Kidney glomerular epithelial cell (primary cell): Measurements from ENCODE around the gene ZNF653.
"Not testable (repeated sequence)": the region's sequence is repeated elsewhere in the genome, so short reads cannot be mapped to it uniquely, and the experiment has no call there.

Experiments
- DNase-seq: peaks from one replicate; lab custom pipeline; 2025; lab: John Stamatoyannopoulos, UW

The ZNF653 gene

DNA sequence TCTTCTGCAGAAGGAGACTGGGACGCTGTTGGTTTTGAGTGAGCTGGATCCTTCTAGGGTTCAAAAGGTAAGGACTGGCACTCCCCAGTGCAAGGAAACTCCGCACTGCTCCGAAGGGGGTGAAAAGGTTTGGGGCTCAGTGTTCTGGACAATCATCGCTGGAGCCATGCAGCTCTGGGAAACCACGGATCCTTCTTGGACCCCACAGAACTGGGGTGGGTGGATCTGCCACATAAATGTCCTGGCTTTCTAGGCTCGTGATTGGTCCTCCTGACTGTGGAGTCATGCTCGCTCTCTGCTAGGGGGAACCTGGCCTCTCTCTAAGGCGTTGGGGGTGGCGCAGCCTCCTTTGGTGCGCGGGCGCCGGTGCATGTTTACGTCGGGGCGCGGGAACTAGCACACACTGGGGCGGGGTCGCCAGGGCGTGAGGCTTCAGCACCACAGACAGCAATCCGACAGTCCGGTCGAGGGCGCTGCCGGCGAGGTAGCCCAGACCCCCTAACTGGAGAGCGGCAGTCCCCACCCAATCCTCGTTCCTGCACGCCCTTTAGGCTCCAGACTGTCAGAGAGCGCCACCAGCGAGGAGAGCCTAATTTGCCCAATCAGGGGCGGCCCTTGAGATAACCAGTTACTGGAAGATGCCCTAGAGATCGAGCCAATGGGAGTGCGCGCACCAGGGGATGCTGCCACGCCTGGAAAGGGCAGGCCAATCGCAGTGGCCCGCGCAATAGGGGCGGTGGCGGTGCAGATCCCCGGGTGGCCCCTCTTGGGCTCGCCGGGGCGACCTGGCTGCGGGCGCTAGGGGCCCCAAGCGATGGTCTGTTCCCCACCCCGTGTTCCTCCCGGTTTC is 23.9 kb downstream of the ZNF653 start:
- DNase-seq = peak; percentile 60

DNA sequence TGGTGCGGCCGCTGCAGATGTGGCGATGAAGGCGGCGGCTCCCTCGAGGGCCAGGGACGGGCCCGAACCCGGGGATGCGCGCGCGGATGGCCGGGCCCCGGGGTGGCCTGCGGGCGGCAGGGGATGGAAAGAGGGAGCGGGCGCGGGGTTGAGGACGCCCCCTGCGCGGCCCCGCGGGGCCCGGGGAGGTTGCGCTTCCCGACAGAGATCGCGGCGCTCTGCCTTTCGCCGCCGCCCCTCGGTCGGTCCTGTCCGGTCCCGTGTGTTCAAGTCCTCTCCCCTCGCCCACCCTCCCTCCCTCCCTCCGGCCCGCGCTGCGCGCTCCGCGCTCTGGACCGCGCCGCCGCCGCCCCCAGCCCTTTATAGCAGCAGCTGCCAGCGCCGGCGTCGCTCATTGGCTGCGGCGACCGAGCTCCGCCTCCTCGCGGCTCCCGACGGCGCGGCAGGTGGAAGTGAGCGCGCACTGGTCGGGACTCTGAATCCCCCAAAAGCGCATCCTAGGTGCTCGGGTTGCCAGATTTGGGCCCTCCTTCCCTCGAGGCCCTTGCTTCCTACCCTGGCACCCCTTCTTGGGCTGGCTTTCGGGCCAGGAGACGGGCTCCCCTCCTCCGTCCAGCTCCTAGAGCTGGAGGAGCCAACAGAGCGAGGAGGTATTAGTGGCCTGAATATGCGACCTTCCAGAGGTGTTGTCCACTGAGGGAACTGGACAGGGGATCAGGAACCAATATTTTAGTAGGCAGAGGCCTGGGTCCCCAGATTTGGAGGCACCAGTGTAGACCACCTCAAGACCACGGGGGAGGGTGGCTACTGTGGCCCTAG is 24.7 kb downstream of the ZNF653 start, which contains the start of gene ELAVL3:
Gene ELAVL3 (minus strand): TSS at position 332 of the 819 bp plus-strand sequence. CDS start 438 bp downstream, outside the sequence.
- DNase-seq = no peak

DNA sequence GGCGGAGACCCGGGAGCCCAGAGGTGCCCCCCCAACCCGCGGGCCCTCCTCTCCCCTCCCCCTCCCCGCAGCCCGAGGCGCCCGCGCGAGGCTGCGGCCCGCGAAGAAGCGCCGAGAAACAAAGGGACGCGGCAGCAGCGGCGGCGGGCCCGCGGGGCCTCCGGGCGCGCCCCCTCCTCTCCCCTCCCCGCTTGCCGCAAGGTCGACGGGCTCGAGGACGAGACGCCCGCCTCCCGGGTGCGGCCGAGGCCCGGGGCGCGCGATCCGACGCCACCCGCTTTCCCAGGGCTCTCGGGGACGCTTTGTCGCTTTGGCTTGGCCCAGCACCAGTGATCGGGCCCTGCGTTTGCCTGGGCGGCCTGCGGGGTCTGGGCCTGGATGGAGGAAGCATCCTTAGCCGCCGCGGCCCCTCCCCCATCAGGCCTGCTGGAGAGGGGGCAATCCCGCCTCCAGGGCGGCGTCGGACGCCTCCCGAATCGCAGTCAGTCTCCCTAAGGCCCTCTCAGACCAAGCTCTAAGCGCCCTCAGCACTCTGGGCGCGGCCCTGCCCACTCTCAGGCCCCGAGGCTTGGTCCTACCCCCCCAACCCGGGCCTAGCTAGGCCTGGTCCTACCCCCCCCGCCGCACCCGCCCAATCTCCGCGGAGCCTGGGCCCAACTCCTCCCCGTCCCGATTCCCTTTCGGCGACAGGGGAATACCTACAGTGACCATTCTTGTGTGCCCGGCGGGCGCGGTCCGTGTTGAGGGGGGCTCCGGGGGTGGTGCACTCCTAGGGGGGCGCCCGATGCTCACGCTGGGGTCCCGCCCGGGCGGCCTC is 25.5 kb downstream of the ZNF653 start:
- DNase-seq = no peak

DNA sequence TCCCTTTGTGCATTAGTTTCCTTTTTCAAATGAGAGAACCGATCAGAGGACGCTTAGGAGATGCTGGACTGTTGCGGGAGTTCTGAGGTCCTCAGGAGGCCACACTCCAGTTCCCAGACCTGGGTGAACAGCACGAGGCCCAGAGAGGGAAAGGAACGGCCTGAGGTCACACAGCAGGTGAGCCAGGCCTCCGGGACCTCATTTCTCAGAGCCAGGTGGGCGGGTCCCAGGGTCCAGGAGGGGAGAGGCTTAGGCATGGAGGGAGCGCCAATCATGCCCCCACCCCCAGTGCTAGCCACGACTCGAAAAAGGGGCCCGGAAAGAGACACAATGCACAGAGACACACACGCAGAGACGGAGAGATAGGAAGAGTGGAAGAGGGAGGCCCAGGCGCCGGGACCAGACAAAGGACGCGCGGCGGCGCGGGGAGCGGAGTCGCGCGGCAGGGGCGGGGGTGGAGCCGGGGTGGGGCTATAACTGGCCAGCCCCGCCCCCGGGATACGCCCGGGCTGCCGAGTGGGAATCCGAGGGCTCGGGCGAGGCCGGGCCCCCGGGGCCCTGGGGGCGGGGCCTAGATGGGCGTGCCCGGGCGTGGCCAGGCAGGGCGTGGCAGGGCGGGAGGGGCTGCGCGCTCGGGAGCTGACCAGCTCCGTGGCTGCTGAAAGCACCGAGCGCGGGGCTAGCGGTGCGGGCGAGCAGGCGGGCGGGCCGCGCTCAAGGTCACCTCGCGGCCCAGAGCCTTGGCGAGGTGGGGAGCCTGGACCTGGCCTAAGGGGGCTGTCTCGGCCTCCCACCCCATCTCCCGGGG is 26.3 kb downstream of the ZNF653 start:
- DNase-seq = no peak

DNA sequence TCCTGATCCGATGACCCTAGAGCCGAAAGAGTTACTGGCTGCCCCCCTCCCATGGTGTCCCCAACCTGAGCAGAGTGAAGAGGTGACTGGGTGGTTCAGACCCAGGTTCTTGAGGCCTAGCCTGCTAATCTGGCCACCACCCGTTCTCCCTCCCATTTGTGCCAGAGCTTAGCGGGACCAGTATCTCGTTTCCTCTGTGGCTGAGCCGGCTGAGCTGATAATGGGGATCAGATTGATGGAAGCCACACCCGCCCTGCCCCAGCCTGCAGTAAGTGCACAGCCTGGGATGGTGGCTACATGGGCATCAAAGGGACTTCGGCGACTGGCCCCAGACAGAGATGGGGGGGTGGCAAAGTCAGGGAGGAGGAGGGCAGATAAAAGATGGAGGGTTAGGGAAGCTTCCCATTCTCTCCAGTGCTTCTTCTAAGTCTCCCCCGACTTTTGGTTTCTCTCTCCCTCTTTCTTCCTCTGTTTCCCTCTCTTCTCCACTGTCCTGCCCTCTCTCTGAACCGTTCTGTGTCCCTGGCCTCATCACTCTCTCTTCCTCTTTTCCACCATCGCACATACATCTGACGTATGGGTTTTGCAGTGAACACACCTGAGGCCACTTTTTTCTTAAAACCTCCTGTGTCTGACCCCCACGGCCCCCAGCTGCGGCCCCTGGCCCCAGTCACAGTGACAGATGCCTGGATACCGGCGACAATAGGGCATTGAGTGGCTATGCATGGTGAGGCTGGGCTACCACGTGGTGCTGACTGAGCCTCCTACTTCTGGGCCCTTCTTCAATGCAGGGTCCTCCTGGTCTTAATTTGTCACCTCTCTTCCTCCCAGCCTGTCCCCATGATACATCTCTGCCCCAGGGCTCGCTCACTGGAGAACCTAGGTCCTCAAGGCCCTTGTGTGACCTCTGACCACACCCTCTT is 27.2 kb downstream of the ZNF653 start:
- DNase-seq = no peak

DNA sequence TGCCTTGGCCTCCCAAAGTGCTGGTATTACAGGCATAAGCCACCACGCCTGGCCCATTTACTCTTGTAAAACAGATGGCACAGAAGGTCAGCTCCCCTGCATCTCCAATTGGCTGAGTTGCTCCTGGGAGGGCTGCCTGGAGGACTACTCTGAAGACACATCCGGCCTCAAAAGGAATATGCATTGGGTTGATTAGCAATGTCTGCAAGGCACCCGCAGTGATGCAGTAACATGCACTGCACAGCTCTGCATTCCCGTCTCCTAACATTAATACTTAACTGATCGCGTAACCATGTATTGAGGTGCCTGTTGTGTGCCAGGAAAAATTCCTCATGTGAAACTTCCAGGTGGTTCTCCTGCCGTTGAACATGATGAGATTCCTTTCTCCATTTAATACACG is 29.8 kb downstream of the ZNF653 start:
- DNase-seq = no peak

DNA sequence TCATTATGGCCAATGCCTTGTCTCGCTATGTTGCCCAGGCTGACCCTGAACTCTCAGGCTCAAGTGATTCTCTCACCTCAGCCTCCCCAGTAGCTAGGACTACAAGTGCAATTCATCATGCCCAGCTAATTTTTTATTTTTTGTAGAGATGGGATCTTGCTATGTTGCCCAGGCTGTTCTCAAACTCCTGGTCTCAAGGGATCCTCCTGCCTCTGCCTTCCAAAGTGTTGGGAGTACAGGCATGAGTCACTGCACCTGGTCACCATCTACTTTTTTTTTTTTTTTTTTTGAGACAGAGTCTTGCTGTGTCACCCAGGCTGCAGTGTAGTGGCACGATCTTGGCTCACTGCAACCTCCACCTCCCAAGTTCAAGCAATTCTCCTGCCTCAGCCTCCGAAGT is 30.3 kb downstream of the ZNF653 start:
- DNase-seq = not testable (repeated sequence)

DNA sequence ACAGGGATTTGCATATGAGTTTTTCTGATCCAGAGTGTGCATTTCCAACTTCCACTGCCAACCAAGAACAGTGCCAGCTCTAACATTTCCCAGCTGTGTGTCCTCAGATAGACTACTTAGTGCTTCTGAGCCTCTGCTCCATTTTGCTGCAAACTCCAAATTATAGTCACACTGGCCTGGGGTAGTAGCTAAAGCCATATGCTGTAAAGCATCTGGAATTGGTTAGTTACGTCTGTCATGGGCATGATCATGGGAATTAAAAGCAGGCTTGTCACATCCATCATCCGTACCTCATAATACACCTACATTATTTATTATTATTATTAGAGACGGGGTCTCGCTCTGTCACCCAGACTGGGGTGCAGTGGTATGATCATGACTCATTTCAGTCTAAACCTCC is 31.9 kb downstream of the ZNF653 start:
- DNase-seq = no peak

DNA sequence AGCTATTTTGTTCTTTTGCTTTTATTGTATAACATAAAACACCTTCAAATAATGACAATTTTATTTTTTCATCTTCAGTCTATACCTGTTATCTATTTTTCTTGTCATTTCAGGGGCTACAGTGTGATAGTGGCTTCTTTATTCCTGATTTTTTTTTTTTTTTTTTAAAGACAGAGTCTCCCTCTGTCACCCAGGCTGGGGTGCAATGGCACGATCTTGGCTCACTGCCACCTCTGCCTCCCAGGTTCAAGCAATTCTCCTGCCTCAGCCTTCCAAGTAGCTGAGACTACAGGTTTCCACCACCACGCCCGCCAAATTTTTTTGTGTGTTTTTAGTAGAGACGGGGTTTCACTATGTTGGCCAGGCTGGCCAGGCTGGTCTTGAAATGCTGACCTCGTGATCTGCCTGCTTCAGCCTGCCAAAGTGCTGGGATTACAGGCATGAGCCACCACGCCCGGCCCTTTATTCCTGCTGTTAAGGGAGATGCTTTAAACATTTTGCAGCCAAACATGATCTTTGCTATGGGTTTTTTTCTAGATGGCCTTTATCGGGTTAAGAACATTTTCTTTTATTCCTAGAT is 37.3 kb downstream of the ZNF653 start:
- not testable (repeated sequence) for DNase-seq

DNA sequence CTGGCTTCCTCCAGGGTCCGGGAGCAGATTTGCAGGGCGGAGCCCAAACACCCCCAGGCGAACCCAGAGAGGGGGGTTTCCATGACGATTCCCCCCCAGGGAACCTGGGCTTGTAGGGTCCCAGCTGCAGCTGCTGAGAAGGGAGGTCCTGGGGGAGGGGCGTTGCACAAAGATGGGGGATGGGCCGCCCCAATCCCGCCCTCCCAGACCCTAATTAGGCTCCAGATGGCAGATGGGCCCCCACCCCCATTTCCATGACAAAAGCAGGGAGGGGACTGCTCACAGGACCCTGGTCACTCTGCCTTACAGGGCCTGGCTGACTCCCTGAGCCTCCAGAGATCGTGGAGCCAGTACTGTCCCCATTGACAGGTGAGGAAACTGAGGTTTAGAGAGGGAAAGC is 40.0 kb downstream of the ZNF653 start:
- DNase-seq = no peak

DNA sequence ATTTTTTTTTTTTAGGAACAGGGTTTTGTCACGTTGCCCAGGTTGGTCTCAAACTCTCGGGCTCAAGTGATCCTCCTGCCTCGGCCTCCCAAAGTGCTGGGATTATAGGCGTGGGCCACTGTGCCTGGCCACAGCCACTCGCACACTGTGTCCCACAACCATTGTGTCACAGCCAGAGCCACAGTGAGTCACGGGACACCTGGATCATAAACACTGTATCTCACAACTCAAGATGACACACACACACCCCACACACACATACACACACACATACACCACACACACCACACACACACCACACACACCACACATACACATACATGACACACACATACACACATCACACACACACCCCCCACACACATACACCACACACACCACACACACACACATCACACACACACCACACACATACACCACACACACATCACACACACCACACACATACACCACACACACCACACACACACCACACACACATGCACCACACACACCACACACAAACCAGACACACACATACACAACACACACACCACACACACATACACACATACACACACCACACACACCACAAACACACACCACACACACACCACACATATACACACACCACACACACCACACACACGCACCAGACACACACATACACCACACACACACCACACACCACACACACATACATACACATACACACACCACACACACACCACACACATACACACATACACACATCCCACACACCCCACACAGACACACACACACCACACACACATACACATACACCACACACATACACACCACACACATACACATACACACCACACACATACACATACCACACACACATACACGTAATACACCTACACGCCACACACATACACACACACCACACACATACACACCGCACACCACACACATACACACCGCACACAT is 41.0 kb downstream of the ZNF653 start:
- DNase-seq = no peak

DNA sequence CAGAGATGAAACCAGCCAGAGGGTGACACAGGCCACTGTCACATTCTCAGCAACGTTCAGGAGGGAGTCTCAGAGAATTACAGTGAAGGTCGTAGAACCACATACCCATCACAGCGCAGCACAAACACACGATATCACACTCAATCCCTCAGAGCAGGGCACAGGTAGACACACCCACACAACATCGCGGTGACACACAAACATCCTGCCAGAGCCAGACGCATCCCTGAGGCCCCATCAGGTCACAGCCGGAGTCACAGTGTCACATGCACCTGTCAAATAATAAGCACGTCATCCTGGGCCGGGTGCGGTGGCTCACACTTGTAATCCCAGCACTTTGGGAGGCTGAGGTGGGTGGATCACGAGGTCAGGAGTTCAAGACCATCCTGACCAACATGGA is 42.2 kb downstream of the ZNF653 start:
- DNase-seq = no peak

DNA sequence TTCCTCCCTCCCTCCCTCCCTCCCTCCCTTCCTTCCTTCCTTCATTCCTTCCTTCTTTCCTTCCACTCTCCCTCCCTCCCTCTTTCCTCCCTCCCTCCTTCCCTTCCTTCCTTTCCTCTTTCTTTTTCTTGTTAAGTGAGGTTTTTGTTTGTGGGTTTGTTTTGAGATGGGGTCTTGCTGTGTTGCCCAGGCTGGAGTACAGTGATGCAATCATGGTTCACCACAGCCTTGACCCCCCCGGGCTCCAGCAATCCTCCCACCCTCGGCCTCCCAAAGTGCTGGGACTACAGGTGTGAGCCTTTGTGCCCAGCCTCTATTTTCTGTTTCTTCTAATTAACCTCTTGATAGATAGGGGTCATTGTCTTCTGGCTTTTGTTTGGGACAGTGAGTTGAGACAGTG is 44.2 kb downstream of the ZNF653 start:
- no peak for DNase-seq

DNA sequence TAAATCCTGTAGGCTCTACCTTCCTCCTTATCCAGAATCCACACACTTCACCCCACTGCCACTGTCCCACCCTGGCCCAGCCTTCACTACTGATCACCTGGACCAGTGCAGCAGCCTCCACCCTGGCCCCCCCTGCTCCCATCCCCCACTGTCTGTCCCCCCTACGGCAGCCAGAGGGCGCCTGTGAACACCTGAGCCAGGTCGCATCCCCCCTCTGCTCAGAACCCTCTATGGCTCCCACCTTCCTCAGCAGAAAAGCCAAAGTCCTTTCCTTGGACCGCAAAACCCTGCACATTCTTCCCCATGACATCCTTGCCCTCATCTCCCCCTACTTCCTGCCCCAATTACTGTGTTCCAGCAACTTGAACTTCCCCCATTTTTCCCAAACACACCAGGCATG is 45.4 kb downstream of the ZNF653 start:
- no peak for DNase-seq

DNA sequence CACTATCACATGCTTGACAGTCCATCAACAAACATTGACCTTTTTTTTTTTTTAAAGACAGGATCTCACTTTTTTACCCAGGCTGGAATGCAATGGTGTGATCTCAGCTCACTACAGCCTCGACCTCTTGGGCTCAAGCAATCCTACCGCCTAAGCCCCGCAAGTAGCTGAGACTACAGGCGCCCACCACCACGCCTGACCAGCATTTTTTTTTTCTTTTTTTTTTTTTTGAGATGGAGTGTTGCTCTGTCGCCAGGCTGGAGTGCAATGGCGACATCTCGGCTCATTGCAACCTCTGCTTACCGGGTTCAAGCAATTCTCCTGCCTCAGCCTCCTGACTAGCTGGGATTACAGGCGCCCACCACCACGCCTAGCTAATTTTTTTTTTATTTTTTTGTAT is 46.7 kb downstream of the ZNF653 start:
- not testable (repeated sequence) for DNase-seq

DNA sequence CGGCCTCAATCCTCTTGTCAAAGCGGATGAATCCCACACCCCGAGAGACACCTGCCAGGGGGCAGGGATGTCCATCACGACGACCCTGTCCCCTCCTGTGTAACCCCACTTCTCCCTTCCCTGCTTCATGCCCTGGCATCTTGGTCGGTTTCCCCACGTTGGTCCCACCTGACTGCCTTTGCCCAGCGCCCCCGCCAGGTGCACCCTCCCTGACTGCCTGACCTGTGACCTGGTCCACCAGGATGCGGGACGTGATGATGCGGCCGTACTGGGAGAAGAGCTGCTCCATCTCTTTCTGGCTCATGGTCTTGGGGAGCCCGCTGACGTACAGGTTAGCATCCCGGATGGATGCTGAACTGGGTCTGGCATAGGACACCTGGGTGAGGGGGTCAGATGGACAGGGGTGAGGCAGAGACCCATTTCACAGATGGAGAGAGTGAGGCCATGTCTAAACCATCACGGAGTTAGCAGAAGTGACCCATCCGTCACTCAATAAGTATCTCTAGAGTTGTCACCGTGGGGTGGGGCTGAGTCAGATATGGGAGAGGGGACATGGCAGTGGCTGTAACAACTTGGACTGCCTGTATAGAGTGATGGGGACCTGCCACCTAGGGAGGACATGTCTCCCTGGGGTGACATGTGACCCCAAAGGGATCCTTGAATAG is 47.3 kb downstream of the ZNF653 start:
- no peak for DNase-seq

DNA sequence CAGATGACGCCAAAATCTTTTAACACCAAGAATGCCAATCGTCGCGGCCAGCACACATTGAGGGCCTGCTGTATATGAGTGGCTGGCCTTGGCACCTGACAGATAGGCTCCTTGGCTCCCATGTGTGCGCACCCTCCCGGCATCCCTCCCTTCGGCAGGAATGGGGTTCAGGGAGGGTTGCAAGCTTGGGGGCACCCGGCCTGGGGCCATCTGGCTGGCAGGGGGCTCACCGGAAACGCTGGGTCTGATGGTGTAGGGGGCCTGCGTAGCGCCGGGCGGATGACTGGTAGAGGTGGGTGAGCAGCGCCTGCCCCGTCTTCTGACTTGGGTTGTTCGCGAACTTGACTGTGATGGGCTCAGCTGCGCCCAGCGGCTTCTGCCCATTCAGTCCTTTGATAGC is 47.8 kb downstream of the ZNF653 start:
- DNase-seq = no peak

DNA sequence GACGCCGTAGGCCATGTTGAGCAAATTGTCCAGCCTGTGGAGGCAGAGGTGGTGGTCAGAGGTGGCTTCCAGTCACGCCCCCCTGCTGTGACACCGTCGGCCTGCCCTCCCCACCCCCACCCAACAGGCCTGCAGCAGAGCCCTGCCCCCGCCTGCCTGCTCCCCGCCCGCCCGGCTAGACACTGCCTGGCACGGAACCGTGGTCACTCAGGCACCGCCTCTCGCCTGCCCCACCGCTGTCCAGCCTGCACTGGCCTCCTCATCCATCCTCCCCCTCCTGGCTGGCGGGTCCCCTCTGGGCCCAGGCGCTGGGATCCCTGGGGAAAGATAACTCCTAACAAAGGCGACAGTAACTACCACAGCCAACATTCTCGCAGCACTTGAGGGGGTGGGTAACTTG is 48.5 kb downstream of the ZNF653 start:
- no peak for DNase-seq
